Smooth muscle cell (in vitro differentiated cells): ENCODE results near the gene DNASE1L1. TPM values are rescaled to one million over a fixed set of nuclear protein-coding genes. Genes with fewer than 3 reads are reported as not detected.

Experiments used
- DNase-seq: peaks from one replicate; lab custom pipeline; 2025; ENCODE audit not compliant: unreplicated experiment; lab: John Stamatoyannopoulos, UW
- H2AFZ ChIP-seq: fragments of 200-600 bp; sonication (generic); 2 replicates; pipeline ENCODE4 v1.6.0; 2016; ENCODE audit warnings: antibody characterized with exemption, low read depth, mild to moderate bottlenecking
- H3F3A ChIP-seq: fragments of 200-600 bp; sonication (generic); 2 replicates; pipeline ENCODE4 v1.6.0; 2017; ENCODE audit warnings: antibody characterized with exemption, low read depth
- H3K27ac ChIP-seq: fragments of 200-600 bp; sonication (generic); 2 replicates; pipeline ENCODE4 v1.5.1; 2016; ENCODE audit warnings: low read depth, mild to moderate bottlenecking
- H3K27me3 ChIP-seq: fragments of 200-600 bp; sonication (generic); 2 replicates; pipeline ENCODE4 v1.6.1; 2016; ENCODE audit warnings: low read depth, mild to moderate bottlenecking
- H3K36me3 ChIP-seq: fragments of 200-600 bp; sonication (generic); 2 replicates; pipeline ENCODE4 v1.5.1; 2016; ENCODE audit warnings: low read depth
- H3K4me1 ChIP-seq: fragments of 200-600 bp; sonication (generic); 2 replicates; pipeline ENCODE4 v1.5.1; 2016; ENCODE audit warnings: low read depth
- H3K4me2 ChIP-seq: fragments of 200-600 bp; sonication (generic); 2 replicates; pipeline ENCODE4 v1.6.0; 2016; ENCODE audit warnings: mild to moderate bottlenecking
- H3K4me3 ChIP-seq: fragments of 200-600 bp; sonication (generic); 2 replicates; pipeline ENCODE4 v1.5.1; 2016; ENCODE audit warnings: mild to moderate bottlenecking
- H3K79me2 ChIP-seq: fragments of 200-600 bp; sonication (generic); 2 replicates; pipeline ENCODE4 v1.6.0; 2016; ENCODE audit warnings: low read depth, mild to moderate bottlenecking
- H3K9ac ChIP-seq: fragments of 200-600 bp; sonication (generic); 2 replicates; pipeline ENCODE4 v1.6.0; 2016; ENCODE audit warnings: low read depth
- H3K9me3 ChIP-seq: fragments of 200-600 bp; sonication (generic); replicated peaks from 2 replicates; pipeline ENCODE4 v1.5.1; 2016; ENCODE audit warnings: low read depth
- H4K20me1 ChIP-seq: fragments of 200-600 bp; sonication (generic); 2 replicates; pipeline ENCODE4 v1.6.0; 2016; ENCODE audit warnings: low read depth
- CTCF ChIP-seq: fragments of 200-600 bp; sonication (generic); IDR thresholded peaks from 2 replicates; pipeline ENCODE4 v1.5.1; 2017; ENCODE audit warnings: borderline replicate concordance, mild to moderate bottlenecking, antibody characterized with exemption; ENCODE audit not compliant: insufficient read depth, poor library complexity, severe bottlenecking
- WGBS: methylation state at CpG from one replicate; pipeline ENCODE4 v1.1.7; 2016; ENCODE audit warnings: low lambda C conversion rate; 5-methylcytosine and 5-hydroxymethylcytosine counted together
- polyA plus RNA-seq: library from polyadenylated mRNA; unstranded; fragments of >200 nt; fragmentation: Nextera tagmentation; extraction: Ambion mirVana; gene quantifications from 2 replicates; pipeline ENCODE4 v1.2.1, GENCODE V29; 2016
- total RNA-seq: library from RNA; depleted of rRNA; stranded (reverse); fragments of >200 nt; gene quantifications from 2 replicates; pipeline ENCODE4 v1.2.3, GENCODE V29; 2014

The DNASE1L1 gene
- total and polyA plus RNA-seq, 2 experiments from 2014 or later: 30.0 to 40.4 TPM

- Histone ChIP-seq H3K4me1 (no peaks in the 10 kb centered on the region), H2AFZ (no peak overlapping the region), H3K27me3 (no peaks in the 10 kb centered on the region), H3F3A (no peaks in the 10 kb centered on the region), H3K79me2 (no peaks in the 10 kb centered on the region), H3K36me3 (no peaks in the 10 kb centered on the region), H4K20me1 (no peaks in the 10 kb centered on the region), H3K9ac (no peak overlapping the region), H3K27ac (no peak overlapping the region), H3K9me3 (no peaks in the 10 kb centered on the region), H3K4me3 (no peak overlapping the region), H3K4me2 (no peak overlapping the region)
- 93% methylated on average over 10 of the region's 10 CpGs for WGBS
- no peak for TF ChIP-seq CTCF
- no peak for DNase-seq
These were observed 11.3 kb upstream of the DNASE1L1 start for GRCh38 chrX:154420402-154420756.

GRCh38 chrX:154419688-154420401, 10.8 kb upstream of the DNASE1L1 start:
- no peaks in the 10 kb centered on the region for H3K36me3 ChIP-seq
- TF ChIP-seq CTCF: no peak
- 87% methylated on average over 19 of the region's 19 CpGs for WGBS
- H3K4me3 ChIP-seq: no peak overlapping the region
- H3K79me2 ChIP-seq: no peaks in the 10 kb centered on the region
- H4K20me1 ChIP-seq: no peaks in the 10 kb centered on the region
- no peaks in the 10 kb centered on the region for H3F3A ChIP-seq
- no peak overlapping the region for H3K27ac ChIP-seq
- no peak overlapping the region for H3K4me2 ChIP-seq
- no peaks in the 10 kb centered on the region for H3K9me3 ChIP-seq
- no peak for DNase-seq
- H3K9ac ChIP-seq: no peak overlapping the region
- no peaks in the 10 kb centered on the region for H3K4me1 ChIP-seq
- no peaks in the 10 kb centered on the region for H3K27me3 ChIP-seq
- H2AFZ ChIP-seq: no peak overlapping the region

- Histone ChIP-seq H3F3A (no peaks in the 10 kb centered on the region), H3K4me1 (no peaks in the 10 kb centered on the region), H3K9ac (no peak overlapping the region), H4K20me1 (no peaks in the 10 kb centered on the region), H3K27me3 (no peaks in the 10 kb centered on the region), H3K36me3 (no peaks in the 10 kb centered on the region), H3K4me3 (no peak overlapping the region), H2AFZ (no peak overlapping the region), H3K4me2 (no peak overlapping the region), H3K9me3 (no peaks in the 10 kb centered on the region), H3K27ac (no peak overlapping the region), H3K79me2 (no peaks in the 10 kb centered on the region)
- TF ChIP-seq CTCF: no peak
- no peak for DNase-seq
- 92% methylated on average over 8 of the region's 8 CpGs for WGBS
These were observed 10.1 kb upstream of the DNASE1L1 start for GRCh38 chrX:154419189-154419588.

DNA sequence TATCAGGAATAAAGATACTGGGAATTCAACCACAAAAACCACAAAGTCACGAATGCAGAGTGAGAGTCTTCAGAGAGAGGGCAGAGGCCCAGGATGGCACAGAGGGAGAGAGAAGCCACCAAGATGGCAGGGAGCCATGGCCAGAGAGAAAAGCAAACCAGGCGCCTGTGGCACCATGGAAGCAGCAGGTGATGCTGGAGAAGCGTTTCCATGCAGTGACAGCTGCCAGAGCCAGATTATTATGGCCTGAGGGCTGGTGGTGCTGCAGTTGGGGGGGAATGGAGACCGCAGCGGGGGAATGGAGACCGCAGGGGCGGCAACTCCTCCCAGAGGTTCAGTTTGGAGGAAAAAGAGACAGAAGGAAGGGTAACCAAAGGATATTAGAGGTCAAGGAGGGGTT, 8.1 kb upstream of the DNASE1L1 start:
- DNase-seq: no peak
- H2AFZ ChIP-seq: no peak overlapping the region
- H3K4me1 ChIP-seq: no peaks in the 10 kb centered on the region
- no peak overlapping the region for H3K9ac ChIP-seq
- H3K4me3 ChIP-seq: no peak overlapping the region
- WGBS: 66% methylated on average over 7 of the region's 7 CpGs
- no peak for TF ChIP-seq CTCF
- no peaks in the 10 kb centered on the region for H3K9me3 ChIP-seq
- H3K36me3 ChIP-seq: no peaks in the 10 kb centered on the region
- no peaks in the 10 kb centered on the region for H3K79me2 ChIP-seq
- H4K20me1 ChIP-seq: no peaks in the 10 kb centered on the region
- H3K27ac ChIP-seq: no peak overlapping the region
- no peaks in the 10 kb centered on the region for H3K27me3 ChIP-seq
- no peak overlapping the region for H3K4me2 ChIP-seq
- no peaks in the 10 kb centered on the region for H3F3A ChIP-seq
